Measurements from ENCODE around the gene OBP2B.
"Not testable (repeated sequence)": the region's sequence is repeated elsewhere in the genome, so short reads cannot be mapped to it uniquely, and the experiment has no call there.

Gene OBP2B

GRCh38 chr9:133221177-133221809 is 12.2 kb upstream of the OBP2B start:
- FAIRE-seq = no peak

GRCh38 chr9:133218049-133218975 is 9.3 kb upstream of the OBP2B start:
- FAIRE-seq = not testable (repeated sequence)

DNA sequence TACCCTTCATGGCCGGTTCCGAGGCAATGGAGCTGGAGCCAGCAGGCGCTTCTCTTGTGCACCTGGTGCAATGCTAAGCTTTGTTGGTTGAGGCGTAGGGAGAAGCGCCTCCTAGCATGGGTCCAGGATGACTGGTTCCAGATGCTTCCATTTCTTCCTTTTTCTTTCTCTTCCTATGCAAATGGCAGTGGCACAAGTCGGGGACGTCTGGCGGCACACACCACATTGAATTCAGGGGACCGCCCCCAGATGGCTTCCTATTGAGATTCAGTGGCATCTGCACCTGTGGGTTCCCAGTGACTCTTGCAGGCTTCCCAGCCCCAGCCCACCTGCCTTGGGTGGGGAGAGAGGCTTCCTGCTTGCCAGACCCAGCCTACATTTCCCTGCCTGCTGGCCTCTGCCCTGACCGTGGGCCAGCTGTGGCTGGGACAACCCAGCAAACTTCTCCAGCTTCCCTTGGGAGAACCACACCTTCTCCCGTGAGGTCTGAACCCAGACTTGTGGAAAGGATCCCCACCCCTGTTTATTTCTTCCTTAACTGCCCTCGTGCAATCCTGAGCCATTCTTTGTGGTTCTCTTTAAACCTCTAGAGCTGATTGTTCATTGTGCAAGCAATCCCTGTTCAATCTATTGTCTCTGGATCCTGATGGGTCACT is 8.4 kb upstream of the OBP2B start:
- not testable (repeated sequence) for FAIRE-seq

- FAIRE-seq = not testable (repeated sequence)
Observed at GRCh38 chr9:133214276-133214675, 5.2 kb upstream of the OBP2B start.

DNA sequence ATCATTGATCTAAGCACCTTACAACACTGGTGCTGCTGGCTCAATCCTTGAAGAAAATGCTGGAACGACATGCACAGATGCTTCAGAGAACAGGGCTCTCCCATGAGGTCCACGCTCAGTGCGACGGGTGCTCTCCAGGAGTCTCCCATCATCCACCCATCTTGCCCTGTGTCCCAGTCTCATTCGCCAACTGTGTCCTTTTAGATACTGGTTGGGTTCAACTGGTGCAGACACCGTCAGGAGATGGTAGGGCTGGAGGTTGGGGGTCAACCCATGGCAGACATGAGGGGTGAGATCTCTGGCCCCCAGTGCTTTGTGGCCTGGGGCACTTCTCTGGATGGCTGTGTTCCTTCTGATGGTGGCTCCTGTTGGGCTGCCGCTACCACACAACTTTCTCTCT is 1.6 kb upstream of the OBP2B start:
- FAIRE-seq = no peak

DNA sequence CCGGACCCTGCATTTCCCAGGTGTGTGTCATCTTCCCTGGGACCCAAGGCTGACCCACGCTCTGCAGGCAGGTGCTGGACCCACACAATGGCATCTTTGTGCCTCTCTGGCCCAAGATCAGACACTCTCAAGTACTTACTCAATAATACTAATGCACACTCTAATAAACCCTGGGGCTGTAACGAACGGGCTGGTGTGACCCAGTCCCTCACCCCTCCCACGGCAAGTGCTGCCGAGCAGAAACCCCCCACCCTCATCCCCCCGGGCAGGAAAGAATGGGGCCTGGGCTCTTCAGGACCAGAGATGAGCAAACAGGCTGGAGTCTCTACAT is 1.1 kb upstream of the OBP2B start:
- FAIRE-seq = no peak

- not testable (repeated sequence) for FAIRE-seq
Observed at GRCh38 chr9:133209327-133210201, 514 bp upstream of the OBP2B start.

DNA sequence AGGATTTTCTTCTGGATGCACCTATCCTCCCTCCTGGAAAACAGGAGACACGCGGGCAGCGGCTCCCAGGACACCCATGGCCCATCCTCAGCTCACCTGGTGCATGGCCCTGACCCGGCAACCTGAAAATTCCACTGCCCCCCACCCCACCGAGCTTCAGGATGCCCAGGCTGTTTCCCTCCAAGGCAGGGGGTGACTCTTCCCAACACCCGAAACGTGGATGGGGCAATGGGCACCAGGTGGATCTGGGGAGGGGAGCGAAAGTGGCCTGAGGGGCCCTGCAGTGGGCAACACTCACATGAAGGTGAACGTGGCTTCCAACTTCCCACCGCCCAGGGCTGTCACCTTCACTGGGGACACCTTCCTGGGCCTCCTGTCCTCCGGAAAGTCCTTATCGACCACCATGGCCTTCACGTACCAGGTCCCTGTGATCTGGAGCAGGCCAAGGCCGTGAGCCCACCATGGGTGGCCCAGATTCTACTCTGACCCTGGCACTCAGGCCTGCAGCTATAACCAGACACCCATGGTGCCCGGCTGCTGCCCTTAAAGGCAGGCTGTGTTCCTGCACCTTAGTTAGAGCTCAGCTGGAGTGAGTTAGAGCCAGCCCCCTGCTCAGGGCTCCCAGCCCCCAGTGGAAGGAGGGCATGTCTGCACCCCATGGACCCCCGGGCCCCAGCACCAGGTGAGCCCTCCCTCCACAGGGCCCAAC is 725 bp downstream of the OBP2B start:
- FAIRE-seq = not testable (repeated sequence)

GRCh38 chr9:133207540-133208170 is 1.4 kb downstream of the OBP2B start:
- FAIRE-seq = no peak

DNA sequence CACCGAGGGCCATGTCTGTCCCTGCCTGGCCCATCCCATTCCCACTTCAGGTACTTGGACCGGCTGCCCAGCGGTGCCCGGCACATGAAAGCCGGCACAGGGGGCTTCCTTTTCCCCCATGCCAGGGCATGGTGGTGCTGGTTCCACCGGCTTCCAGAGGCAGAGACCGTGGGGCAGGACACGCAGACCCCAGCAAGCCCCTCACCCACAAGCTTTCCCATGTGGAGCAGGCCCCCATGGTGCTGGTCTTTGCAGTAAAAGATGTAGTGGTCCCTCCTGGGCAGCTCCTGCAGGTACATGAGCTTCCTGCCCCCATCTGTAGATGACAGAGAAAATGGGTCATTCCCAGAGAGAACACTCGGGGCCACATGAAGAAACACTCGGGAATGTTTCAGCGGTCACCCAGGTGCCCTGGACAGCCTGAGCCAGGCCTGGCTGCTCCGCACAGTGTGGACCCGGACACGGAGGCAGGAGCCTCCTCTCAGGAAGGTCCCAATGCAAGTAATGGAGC is 2.0 kb downstream of the OBP2B start:
- no peak for FAIRE-seq

DNA sequence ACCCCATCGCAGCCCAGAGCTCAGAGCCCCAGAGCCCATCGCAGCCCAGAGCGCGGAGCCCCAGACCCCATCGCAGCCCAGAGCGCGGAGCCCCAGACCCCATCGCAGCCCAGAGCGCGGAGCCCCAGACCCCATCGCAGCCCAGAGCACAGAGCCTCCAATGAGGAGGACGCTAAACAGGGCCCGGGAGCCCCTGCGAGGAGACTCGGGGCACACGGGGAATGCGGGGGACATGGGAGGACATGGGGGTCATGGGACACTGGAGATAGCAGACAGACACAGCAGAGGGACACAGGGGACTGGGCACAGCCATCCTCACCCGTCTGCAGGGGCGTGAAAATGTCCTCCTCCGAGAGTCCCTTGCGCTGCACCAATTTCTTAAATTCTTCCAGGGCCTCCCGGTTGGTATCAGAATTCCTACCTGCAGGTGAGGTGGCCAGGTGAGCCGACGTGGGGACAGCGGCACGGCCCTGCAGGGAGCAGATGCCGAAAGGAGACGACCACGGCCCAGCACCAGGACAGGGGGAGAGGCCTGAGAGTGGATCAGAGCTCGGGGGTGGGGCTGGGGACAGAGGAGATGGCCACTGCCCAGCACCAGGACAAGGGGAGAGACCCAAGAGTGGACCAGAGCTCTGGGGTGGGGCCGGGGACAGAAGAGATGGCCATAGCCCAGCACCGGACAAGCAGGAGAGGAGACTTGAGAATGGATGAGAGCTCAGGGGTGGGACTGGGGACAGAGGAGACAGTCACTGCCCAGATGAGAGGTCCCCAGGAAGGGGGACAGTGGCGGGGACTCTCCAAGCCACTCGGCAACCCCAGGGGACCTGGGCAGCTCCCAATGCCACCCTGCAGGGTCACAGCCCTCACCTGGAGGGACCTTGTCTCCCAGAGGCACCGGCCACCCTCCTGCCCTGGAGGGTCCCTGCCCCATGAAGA is 2.8 kb downstream of the OBP2B start:
- no peak for FAIRE-seq

- FAIRE-seq = not testable (repeated sequence)
Observed at GRCh38 chr9:133205481-133205887, 3.6 kb downstream of the OBP2B start.

DNA sequence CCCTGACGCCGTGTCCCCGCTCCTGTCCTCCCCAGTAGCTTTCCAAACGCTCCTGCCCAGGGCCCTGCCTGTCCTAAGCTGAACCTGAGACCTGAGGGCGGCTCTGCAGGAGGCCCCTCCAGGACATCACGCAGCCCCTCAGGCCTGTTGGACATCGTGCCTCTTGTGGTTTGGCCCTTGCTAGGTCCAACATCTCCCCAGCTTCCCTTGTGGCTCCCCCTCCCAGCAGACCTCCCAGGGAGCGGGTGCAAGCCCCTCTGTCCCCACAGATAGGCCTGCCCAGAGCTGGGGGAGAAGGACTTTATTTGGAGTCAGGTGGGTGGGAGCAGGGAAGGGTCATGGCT is 4.1 kb downstream of the OBP2B start:
- FAIRE-seq = no peak

DNA sequence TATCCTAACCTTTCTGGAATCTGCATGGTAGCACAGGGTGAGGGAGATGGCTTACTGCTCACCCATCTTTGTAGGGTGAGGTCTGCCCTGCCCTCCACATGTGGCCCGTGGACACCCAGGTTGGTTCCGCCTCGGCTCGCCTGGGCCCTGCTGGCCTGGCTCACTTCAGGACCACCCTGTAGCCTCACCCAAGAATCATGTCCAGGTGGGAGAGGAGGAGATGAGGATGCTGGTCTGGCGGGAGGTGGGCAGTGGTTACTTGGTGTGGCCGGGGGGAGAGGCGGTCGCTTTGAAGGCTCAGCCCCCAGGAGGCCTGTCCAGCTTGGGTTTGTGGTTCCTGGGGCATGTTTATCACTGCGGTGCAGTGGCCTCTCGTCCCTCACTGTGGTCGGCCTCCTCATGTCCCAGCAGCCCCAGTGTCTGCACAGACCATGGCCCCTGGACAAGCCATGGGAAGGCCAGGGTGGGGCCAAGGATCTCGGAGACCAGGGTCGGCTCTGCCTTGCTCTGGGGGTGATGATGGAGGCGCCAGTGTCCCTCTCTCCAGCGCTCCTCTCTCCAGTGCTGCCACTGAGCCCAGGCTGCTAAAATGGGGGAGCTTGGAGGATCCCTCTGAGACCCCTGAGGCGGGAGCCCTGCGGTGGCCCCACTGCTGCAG is 4.6 kb downstream of the OBP2B start:
- FAIRE-seq = no peak

DNA sequence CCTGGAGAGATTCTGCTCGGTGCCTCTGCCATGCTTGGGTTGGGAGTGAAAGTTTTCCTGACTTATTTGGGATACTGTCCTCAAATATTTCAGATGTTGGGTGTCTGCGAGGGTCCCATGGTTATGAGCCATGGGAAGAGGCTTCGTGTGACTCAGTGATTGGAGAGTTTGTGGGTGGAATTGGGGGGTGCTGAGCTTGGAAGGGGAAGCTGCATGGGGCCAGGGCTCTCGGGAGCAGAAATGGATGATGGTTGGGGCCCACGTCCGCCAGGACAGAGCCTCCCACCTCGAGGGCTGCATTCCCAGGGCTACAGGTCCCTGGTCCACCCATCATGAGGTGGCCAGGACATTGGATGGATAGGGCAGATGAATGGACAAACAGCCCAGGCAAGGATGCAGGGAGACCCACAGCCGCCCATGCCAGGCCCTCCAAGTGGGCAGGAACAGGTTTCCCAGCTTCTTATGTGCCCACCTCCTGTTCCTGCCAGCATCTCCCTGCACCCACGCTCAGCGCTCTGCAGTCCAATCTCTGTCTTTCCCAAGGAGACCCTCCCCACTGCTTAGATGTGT is 5.5 kb downstream of the OBP2B start:
- FAIRE-seq = no peak

DNA sequence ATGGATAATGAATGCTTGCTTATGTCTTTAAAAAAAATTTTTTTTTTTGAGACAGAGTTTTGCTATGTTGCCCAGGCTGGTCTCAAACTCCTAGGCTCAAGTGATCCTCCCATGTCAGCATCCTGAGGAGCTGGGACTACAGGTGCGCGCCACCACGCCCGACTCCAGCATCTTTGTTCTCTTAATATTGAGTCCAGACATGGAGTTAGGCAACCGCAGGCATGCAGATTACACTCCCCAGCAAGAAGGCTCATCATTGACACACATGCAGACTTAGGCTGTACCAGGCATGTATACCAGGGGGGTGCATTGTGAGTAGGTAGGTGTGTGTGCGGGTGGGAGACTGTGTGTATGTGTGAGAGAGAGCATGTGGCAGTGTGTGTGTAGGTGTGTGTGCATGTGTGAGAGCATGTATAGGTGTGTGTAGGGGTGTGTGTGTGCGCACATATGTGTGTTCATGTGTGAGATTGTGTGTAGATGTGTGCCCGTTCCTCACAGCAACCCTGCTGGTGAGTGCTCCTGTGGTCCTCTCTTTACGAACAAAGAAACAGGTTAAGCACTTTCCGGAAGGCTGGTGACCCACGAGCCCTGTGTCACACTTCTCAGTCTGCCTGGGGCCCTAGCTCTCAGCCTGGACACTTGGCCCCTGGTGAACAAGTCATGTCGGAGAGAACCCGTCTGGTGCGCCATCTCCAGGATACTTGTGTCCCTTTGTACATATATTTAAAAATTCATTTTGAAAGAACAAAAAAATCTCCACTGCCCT is 6.2 kb downstream of the OBP2B start:
- no peak for FAIRE-seq

GRCh38 chr9:133202145-133202513 is 6.9 kb downstream of the OBP2B start:
- FAIRE-seq = no peak

GRCh38 chr9:133201424-133202144 is 7.5 kb downstream of the OBP2B start:
- FAIRE-seq = no peak
